T-helper 22 cell (primary cell): ENCODE data around the gene PLCB4.

Source experiments
- DNase-seq: peaks from one replicate; pipeline ENCODE4 v3.0.0-alpha.2; 2020; ENCODE audit warnings: low read depth

The PLCB4 gene

DNA sequence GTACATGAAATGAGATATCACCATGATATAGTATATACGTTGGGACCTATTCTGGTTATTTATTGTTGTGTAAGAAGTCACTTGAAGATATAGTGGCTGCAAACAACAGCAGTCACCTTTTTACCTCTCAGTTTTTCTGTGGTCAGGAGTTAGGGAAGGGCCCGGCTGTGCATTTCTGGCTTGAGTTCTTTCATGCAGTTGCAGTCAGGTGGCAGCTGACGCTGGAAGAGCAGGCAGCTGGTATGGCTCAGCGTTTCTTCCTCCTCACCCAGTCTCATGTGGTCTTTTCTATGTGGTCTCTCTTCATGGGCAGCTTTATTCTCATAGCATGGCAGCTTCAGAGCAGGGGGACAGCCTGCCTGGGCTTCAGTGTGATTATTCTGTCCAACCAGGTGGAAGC, 154.4 kb downstream of the PLCB4 start:
- DNase-seq: no peak

DNA sequence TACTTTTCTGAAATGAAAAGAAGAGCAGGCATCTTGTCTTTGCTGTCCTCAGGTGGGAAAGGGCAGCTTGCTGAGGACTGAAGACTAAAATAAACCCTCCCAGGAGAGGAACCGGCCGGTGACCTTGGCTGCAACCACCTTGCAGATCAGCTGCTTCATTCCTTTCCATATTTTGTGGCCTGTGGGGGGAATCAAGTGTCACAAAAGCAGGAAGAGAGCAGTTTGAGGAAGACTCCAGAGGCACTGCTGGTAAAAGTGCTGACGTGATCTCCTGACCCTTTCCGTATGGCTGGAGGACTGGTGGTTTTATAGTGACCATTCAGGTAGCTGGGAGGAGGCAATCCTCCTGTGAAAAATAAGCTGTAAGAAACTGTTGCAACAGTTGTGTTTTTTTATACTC, 157.0 kb downstream of the PLCB4 start:
- no peak for DNase-seq

DNA sequence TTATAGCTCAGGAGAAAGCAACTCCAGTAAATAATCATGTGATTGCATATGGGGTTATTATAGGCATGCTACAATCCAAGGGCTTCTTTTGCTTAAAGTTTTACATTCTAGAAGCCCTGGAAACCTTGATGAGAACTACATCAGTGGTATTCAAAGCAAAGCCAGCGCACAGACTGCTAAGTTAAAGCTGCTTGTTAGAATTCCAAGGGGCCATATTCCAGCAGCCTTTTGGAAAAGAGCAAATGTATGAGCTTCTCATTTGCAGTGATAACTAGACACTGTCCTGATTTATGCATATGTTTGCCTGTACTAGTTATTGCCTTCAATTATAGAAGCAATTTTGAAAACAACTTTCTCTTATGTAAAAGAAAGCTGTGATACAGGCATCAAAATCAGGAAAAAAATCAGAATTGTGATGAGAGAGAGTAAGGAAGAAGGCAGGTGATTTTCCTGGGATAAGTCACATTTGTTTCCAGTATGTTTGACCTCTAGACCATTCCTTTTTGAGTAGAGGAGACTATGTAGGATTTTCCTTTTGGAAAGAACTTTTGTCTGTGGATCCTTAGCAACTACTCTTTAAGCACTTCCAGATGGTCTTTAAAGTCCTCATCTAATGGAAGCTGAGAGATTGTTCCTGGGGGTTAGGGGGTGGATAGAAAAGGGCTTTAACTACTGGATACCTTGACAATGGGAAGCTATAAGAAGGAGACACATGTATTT, 159.2 kb downstream of the PLCB4 start:
- DNase-seq: no peak

DNA sequence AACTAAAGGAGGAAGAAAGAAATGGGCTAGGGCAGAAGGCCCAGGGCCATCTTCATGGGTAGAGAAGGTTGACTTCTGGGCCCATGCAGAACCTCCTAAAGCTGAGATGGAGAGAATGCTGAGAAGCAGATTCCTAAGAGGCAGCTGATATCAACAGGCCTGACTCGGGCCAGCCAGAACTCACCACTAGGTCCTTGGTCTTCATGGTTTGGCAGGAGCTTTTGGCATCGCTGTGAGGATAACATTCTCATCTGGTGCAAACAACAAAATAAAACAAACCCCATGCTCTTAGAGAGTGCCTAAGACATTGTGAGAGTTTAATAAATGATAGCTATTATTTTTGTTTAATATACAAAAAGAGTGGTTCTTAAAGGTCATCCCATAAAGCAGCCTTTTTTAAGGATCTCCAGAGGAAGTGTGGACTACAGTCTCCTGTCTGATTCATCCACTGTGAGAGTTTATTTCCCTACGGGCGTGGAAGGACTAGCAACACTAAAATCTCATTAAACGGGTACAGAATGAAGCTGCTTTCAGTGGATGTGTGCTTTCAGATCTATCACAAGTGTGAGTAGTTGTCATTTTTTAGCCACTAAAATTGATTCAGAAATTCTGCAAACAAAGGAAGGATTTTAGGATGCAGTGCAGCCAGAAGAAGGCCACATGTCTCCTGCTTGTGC, 160.0 kb downstream of the PLCB4 start:
- DNase-seq: no peak

DNA sequence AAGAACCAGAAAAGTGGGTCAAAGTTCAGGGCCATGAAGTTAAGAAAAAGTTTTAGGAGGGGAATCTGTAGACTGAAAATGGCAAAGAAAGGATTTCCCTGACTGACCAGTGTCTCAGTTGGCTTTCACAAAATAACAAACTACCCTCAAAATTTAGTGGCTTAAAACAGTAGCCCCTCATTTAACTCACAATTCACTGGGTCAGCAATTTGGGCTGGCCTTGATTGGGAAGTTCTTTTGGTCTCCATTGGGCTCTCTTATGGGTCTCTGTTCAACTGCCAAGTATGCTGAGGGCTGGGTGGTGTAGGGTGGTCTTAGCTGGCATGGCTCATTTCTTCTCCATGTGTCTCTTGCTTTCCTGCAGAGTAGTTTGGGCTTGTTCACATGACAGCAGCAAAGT, 161.5 kb downstream of the PLCB4 start:
- no peak for DNase-seq

DNA sequence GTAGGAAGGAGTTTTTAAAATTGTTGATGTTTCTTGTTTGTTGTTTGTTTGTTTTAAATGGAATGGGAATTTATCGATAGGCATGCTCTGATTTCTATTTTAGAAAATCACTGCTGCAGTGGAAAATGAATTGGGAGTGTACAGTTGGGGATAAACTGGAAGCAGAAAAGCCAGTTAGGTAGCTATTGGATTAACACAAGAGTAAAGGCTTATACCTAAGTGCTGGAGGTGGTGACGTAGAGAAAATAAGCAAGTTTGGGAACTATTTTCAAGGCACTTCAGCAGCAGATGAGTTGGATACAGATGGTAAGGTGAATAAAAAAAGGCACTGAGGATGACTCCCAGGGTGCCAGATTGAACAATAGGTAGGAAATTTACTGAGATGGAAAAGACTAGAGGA, 164.9 kb downstream of the PLCB4 start:
- no peak for DNase-seq

DNA sequence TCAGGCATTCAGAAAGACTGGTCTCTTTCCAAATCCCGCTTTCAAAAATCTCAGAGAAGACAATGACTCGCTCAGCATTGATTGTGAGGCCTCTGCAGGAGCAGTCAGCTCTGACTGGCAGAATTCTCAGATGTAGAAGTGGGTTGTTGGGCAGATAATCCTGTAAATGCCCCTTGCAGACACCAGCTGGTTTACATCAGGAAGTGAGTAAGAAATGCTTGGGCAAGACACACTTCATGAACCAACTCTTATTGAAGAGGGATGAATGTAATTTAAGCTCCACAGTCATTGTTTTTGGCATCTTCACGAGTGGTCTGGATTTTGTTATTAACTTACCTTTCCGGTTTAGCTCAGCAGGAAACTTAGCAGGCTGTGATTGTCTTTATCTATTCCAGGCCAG, 166.6 kb downstream of the PLCB4 start:
- no peak for DNase-seq

DNA sequence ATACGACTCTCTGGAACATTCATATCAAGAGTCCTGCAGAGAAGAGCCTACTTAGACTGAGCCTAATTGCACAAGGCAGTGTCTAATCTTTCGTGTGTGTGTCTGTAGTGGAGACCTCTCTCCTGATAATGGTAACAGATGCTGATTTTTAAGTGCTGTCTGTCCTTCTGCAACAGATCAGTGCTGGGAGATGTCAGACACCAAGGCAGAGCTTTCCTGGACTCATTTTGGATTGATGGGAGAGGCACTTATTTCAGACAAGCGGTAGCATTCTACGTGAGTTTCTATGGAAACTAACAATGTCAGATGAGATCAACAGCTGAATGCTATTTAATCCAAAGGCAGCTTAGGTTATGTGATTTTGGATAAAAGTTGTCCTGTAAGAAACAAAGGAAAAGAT, 167.6 kb downstream of the PLCB4 start:
- no peak for DNase-seq

DNA sequence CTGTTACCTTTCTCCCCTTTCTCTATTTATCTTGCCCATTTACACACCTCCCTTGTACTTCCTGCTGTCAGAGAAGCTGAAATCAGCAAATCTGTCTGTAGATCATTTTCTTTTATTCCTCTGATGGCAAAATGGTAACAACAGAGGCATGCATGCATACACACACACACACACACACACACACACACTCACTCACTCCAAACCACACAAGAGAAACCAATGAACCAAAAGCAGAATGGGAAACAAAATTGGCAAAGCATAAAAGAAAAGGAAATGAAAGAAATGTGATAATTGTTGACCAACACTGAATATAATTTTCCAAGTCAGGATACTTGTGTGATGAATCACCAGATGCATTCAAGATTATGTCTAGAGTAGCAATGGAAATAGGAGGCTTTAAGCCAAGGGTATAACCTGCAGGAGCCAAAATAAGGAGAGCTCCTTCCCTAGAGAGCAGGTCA, 172.4 kb downstream of the PLCB4 start:
- DNase-seq: no peak

DNA sequence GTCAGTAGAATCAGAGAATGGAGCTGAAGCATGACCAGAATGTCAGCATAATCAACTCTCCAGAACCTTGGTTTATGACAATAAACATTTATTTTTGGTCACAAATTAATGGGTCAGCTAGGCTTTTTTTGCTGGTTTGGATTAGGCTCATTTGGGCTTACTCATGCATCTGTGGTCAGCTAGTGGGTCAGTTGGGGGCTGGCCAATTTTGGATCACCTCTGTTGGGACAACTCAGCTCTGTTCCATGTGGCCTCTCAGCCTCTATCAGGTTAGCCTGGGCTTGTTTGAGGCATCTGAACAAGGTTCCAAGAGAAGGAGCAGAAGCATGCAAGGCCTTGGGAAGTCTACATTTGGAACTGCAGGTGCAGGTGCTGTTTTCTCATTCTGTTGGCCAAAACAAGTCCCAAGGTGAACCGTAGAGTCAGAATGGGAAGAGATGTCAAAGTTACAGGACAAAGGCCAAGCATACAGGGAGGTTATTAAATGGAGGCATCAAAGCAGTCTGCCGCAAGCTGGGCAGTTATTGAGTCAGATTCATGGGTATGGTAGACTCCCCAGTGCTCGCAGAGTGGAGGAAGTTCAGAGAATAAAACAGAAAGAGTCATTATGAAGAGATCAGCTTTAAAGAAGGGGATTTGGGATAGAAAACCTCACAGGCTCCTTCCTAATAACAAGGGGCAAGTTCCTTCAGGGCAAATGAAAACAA, 173.0 kb downstream of the PLCB4 start:
- no peak for DNase-seq

DNA sequence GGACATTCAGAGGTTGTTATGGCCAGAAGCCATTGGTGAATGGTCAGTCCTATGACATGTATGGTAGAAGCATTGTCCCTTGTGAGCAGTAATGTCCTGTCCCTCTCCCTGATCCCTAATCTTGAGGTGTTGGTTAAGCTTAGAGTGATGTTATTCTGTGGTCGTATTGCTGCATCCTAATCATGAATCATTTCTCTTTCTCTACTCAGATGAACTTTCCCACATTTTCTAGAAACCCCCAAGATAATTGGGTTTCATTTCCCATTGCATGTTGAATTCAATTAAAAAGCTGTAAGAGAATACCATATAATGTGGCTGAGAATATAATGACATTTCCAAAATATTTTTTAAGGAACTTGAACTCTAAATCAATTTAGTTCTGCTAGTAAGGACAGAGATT, 175.1 kb downstream of the PLCB4 start:
- no peak for DNase-seq

DNA sequence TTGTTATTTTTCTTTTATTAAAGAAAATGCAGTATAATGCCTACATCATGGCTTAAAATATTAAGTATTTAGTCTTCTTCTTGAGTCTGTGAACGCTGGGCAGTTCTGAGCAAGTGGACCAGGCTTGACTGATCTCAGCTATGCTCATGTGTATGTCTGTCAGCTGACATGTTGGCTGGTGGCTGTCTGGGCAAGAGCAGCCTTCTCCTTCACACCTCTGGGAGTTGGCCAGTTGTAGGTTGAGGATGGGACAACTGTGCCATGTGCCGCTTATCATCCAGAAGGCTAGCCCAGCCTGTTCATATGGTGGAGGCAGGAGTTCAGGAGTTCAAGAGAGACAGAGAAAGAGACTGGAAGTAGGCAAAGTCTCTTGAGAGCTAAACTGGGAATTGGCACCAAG, 175.9 kb downstream of the PLCB4 start:
- no peak for DNase-seq

DNA sequence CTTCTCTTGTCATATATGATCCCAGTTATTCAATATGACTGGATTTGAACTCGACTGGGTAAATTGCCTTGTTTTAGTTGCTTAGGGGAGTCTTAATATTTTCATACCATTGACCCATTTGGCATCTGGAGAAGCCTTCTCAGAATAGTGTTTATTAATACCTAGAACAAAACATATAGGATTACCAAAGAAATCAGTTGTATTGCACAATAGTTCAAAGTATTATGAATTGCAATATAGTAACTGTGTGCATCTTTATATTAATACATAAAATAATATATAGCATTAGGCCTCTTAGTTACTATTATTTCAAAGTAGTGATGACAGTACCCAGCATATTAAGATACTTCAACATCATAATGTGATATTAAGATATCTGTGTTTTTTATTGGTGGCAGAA, 177.8 kb downstream of the PLCB4 start:
- DNase-seq: no peak

DNA sequence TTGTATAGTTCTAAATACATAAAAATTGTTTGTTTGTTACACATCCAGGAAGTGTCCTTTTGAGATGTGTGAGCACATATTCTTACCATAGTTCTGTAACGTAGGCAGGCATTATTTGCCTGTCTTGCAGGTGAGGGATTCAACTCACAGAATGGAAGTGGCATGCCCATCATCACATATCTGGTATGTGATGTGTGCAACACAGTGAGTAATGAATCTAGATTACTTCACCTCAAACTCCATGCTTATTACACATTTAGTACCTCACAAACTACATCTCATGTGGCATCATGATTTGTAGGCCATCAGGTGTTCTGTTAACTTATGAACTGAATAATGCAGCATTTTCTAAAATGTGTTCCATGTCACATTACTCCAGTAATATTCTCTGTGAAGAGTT, 181.6 kb downstream of the PLCB4 start:
- no peak for DNase-seq

DNA sequence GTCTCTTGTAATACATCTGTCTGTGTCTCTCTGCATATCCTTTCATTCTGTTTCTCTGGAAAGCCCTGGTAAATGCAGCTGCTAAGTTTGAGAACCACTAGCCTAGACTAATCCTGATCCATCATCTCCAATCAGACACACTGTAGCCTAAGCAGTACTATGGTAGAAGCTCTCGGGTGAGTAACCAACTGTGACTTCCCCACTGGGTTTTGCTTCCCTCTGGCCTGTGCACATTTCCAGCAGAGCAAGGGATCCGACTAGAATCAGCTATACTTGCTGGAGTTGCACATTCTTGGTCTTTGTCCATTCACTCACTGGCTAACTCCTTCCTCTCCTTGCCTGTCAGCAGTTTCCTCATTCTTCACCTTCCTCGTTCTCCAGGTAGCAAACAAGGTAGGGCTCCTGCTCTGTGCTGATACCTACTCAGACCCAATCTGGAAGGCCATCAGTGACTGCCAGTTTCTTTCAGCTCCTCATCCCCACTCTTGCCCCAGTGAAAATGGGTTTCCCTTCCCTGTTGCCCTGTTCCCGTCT, 184.2 kb downstream of the PLCB4 start:
- DNase-seq: no peak

DNA sequence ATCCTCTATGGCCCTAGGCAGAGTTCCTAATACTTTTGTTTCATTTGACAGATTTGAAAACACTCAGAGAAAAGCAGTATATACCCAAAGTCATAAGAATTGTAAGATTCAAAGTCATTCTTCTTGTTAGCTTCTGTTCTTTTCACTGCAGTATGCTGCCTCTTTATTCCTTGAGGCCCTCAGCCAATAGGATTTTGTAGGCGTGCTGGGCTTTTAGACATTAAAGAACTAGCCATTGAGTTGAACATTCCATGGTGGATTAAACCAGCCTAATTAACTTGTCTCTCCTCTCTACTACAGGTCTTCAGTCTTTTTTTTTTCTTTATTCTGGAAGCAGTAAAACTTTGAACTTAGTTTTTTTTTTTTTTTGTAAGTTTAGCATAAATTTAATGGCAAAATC, 186.3 kb downstream of the PLCB4 start:
- DNase-seq: no peak

DNA sequence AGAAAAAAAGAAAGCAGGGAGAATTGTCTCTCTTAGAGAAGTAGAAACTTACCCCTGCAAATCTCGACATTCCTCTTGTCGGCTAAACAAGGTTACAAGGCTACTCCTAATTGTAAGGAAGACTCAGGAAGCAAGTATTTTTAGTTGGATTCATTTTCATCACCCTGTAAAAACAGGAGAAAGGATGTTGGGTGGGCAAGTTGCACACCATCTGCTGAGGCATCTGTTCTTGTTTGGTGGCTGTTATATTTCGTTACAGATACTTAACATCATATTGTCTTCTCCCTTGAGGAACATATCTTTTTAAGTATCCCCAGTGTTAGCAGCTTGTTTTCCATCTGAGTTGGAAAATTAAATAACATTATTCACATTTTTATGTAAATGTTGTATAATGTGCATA, 187.5 kb downstream of the PLCB4 start:
- DNase-seq: no peak

DNA sequence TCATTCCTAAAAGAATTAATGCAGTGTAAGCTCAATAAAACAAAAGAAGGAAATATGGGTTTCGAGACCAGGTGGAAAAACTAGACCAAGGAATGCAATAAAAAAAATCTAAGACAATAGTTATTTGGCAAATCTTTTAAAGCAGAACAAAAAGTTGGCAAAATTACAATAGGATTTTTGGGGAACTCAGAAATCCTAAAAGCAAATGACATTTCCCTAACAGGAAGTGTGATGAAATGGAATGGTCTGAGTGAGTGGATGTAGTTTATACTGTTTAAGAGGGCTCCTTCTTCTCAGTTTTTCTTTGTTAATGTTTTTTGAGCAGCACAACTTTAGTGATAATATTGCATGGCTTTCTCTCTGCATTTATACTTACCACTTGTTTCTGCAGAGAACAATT, 190.0 kb downstream of the PLCB4 start:
- DNase-seq: no peak

DNA sequence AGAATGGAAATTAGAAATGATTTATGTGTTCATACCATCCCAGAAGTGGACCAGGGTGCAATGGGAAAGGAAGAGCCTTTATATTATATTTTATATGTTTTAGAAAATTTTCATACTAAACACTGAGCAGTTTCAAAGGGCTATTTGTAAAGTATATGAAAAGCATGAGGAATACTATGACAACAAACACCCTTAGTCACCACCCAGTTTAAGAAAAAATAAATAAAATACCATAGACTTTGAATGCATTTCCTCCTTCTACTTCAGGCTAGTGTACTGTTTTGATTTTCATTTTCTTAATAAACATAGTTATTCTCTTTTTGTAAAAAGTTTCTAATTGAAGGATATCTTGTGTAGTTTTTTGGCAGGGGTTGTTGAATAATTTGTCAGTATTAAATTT, 191.1 kb downstream of the PLCB4 start:
- DNase-seq: no peak

DNA sequence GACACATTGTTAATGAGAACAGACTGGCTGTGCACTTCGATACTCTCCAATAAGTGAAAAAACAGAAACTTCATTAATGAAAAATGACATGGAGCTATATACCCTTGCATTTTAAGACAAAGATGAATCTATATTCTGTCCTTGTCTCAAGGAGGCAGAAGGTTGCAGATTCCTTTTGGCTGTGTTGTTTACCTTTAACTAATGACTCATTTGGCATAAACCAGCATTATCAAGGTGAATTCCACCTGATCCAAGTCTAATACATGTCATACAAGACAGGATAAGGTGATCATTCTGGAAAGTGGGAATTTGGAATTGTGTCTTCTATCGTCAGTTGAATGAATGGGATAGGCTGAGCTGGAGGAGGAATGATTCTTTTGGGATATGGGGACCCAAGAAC, 192.9 kb downstream of the PLCB4 start:
- DNase-seq: no peak

DNA sequence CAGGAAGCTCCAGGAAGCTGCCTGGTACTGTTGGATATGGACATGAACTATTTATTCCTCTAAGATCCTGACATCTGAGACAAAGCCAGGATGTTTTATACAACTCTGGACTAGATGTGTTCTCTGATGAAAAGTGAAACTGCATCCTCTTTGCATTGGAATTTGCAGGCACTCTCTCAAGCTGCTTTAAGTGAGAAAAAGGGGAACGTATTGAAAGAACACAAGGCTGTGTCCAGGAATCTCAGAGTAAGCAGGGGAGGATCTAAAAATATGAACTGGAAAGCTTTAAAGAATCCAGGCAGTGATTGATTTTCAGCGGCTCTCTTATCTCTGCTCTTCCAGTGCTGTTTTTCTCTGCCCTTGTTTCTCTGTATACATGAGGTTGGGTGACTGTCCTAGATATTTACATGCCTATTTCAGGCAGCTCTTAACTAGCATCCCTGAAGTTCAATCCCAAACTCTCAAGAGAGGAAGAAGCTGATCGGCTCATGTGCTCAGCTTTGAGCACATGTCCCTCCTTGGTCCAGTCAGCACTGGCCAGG, 193.8 kb downstream of the PLCB4 start:
- DNase-seq: no peak

DNA sequence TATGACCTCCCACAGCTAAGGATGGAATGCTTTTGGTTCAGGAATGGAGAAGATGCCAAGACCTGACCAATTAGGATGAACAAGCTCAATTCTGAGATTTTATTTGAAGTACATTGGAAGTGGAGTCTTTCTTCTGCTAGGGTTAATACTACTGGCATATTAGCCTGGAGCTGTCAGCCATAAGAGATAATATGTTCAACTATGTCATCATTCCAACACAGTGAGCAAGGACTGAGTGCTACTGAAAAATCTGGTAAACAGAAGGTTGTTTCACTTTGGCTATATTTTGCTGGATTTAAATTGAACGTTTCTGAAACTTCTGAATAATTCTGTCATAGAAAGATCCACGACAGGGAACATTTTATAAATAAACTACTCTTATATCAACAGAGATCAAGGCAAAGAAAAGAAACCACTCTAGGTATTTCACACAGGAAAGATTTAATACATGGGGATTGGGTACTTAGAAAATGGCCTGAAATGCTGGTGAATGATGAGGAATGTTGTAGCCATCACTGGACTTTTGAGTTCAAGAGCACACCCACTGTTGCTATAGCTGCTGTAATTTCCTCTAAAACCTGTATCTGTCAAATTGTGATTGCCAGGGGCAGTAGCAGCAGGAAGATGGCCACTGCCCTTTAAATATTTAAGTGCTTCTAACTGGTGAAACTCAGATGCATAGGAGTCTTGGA, 200.5 kb downstream of the PLCB4 start:
- no peak for DNase-seq
